ENCODE measurements around the gene SLC5A3. TPM values are rescaled to one million over a fixed set of nuclear protein-coding genes. Genes with fewer than 3 reads are reported as not detected.

SLC5A3 gene
- total and polyA plus RNA-seq, 2 experiments from 2014 or later = 6.2 to 32.7 TPM

GRCh38 chr21:34086887-34087306 lies 13.5 kb downstream of the SLC5A3 start:
- no peaks in the 10 kb centered on the region for H3K27me3 Mint-ChIP-seq (ENCODE audit: insufficient read depth, low read depth, poor library complexity)
- Histone ChIP-seq H3K36me3 (ENCODE audit: insufficient read depth) (no peaks in the 10 kb centered on the region), H3K4me3 (no peak overlapping the region), H3K4me1 (ENCODE audit: insufficient read depth) (peaks cover 61% of the 10 kb centered on the region), H3K27me3 (ENCODE audit: insufficient read depth) (no peaks in the 10 kb centered on the region), H2AFZ (no peak overlapping the region), H3K9me2 (ENCODE audit: insufficient read depth) (no peaks in the 10 kb centered on the region), H3F3A (replicated peaks; ENCODE audit: low read depth) (no peaks in the 10 kb centered on the region), H3K4me2 (no peak overlapping the region), H3K79me2 (replicated peaks; ENCODE audit: insufficient read depth) (peaks cover 100% of the 10 kb centered on the region), H3K27ac (ENCODE audit: low read depth) (no peak overlapping the region), H4K20me1 (replicated peaks; ENCODE audit: insufficient read depth) (peaks cover 82% of the 10 kb centered on the region)
- ATAC-seq = no peak
- no peaks in the 10 kb centered on the region for H3K9me3 Mint-ChIP-seq
- DNase-seq (ENCODE audit: low spot score) = no peak
- H3K27ac Mint-ChIP-seq = no peak overlapping the region
- no peak overlapping the region for H3K4me3 Mint-ChIP-seq
- TF ChIP-seq ZNF114 (CRISPR knock-in tag; IDR thresholded peaks at IDR 0.05) = no peak
- no peak for TF ChIP-seq ZNF462 (CRISPR knock-in tag; IDR thresholded peaks at IDR 0.05)
- TF ChIP-seq CTCF (conservative IDR thresholded peaks at IDR 0.05; ENCODE audit: low read depth in 2 of 2) = no peak
- TF ChIP-seq EZH2phosphoT487 (IDR thresholded peaks at IDR 0.05; ENCODE audit: unreplicated experiment) = no peak
- no peak for TF ChIP-seq JUNB (IDR thresholded peaks at IDR 0.05; ENCODE audit: unreplicated experiment)
- no peak for TF ChIP-seq ZNF331 (CRISPR knock-in tag; IDR thresholded peaks at IDR 0.05; ENCODE audit: low read depth)
- no peak for TF ChIP-seq CREB1 (CRISPR knock-in tag; IDR thresholded peaks at IDR 0.05; ENCODE audit: low read depth)
- no peak for TF ChIP-seq ETS1 (IDR thresholded peaks at IDR 0.05)
- no peak for TF ChIP-seq NANOG (IDR thresholded peaks at IDR 0.05; ENCODE audit: borderline replicate concordance)
- no peak for TF ChIP-seq REST (IDR thresholded peaks at IDR 0.05; ENCODE audit: unreplicated experiment)
- TF ChIP-seq STAT1 (IDR thresholded peaks at IDR 0.05; ENCODE audit: unreplicated experiment) = no peak
- TF ChIP-seq EZH2 (IDR thresholded peaks at IDR 0.05; ENCODE audit: low read depth, unreplicated experiment) = no peak
- TF ChIP-seq POLR2AphosphoS5 (IDR thresholded peaks at IDR 0.05; ENCODE audit: low read depth) = no peak
- peaks cover 33% of the 10 kb centered on the region for H3K4me1 Mint-ChIP-seq
- H3K36me3 Mint-ChIP-seq (ENCODE audit: low read depth) = no peaks in the 10 kb centered on the region

Measured in GM23338 (cell line).